ENCODE results near the gene TAF11L13.

- TF ChIP-seq CTCF (conservative IDR thresholded peaks at IDR 0.05; ENCODE audit: low read length), result no peak
- no peak for TF ChIP-seq EZH2phosphoT487 (IDR thresholded peaks at IDR 0.05; ENCODE audit: borderline replicate concordance)
These were observed 33.9 kb downstream of the TAF11L13 start for GRCh38 chr5:17665836-17666235.
